Erythroblast (primary cell): ENCODE data around the gene OPCML.

Source experiments
- GATA1 ChIP-seq: IDR thresholded peaks from 2 replicates; pipeline ENCODE4 v1.6.1; 2011; ENCODE audit warnings: low read depth, mild to moderate bottlenecking, control low read depth, low read length, moderate library complexity
- POLR2A ChIP-seq: IDR thresholded peaks from 2 replicates; pipeline ENCODE4 v1.6.1; 2011; ENCODE audit warnings: mild to moderate bottlenecking, low read length

GRCh38 chr11:132423266-132423665 lies 1109.0 kb downstream of the OPCML start:
- TF ChIP-seq POLR2A (no peak), GATA1 (no peak)
